NCI-H1436 treated with DMSO at 0.1 percent for 48 hours (cell line): Measurements from ENCODE around the gene SERPINB13.

Experiments used
- DNase-seq: peaks from one replicate; lab custom pipeline; 2025; lab: John Stamatoyannopoulos, UW

The SERPINB13 gene

GRCh38 chr18:63586966-63587365 is at the start of gene SERPINB13:
SERPINB13 (plus strand) TSS chr18:63587343; CDS start chr18:63588668, 1,325 bp downstream.
- DNase-seq: no peak

- DNase-seq: no peak
Measured at GRCh38 chr18:63539904-63540510, 47.1 kb upstream of the SERPINB13 start.

GRCh38 chr18:63542069-63542468 is 45.1 kb upstream of the SERPINB13 start, which contains the start of gene SERPINB12:
SERPINB12 (plus strand) TSS chr18:63542369; CDS start chr18:63556160, 13,791 bp downstream.
- no peak for DNase-seq

- no peak for DNase-seq
Measured at GRCh38 chr18:63544017-63544416, 43.1 kb upstream of the SERPINB13 start.

- no peak for DNase-seq
Measured at GRCh38 chr18:63545000-63545399, 42.1 kb upstream of the SERPINB13 start.

- no peak for DNase-seq
Measured at GRCh38 chr18:63550068-63550467, 37.1 kb upstream of the SERPINB13 start.

- DNase-seq: no peak
Measured at GRCh38 chr18:63551769-63552168, 35.4 kb upstream of the SERPINB13 start.

GRCh38 chr18:63552581-63552980 is 34.6 kb upstream of the SERPINB13 start:
- no peak for DNase-seq

- no peak for DNase-seq
Measured at GRCh38 chr18:63553081-63553480, 34.1 kb upstream of the SERPINB13 start.

GRCh38 chr18:63559567-63560491 is 27.3 kb upstream of the SERPINB13 start:
- no peak for DNase-seq

GRCh38 chr18:63562284-63562683 is 24.9 kb upstream of the SERPINB13 start:
- DNase-seq: no peak

- no peak for DNase-seq
Measured at GRCh38 chr18:63564021-63564420, 23.1 kb upstream of the SERPINB13 start.

- DNase-seq: no peak
Measured at GRCh38 chr18:63564561-63564960, 22.6 kb upstream of the SERPINB13 start.

- no peak for DNase-seq
Measured at GRCh38 chr18:63567276-63567675, 19.9 kb upstream of the SERPINB13 start.

GRCh38 chr18:63567825-63568224 is 19.3 kb upstream of the SERPINB13 start:
- DNase-seq: no peak

GRCh38 chr18:63570721-63571120 is 16.4 kb upstream of the SERPINB13 start:
- no peak for DNase-seq

GRCh38 chr18:63575681-63576080 is 11.5 kb upstream of the SERPINB13 start:
- DNase-seq: no peak

GRCh38 chr18:63578357-63578958 is 8.7 kb upstream of the SERPINB13 start:
- no peak for DNase-seq

GRCh38 chr18:63579616-63580015 is 7.5 kb upstream of the SERPINB13 start:
- DNase-seq: no peak

GRCh38 chr18:63585988-63586387 is 1.2 kb upstream of the SERPINB13 start:
- no peak for DNase-seq

- DNase-seq: no peak
Measured at GRCh38 chr18:63586431-63586830, 712 bp upstream of the SERPINB13 start.

- DNase-seq: no peak
Measured at GRCh38 chr18:63588909-63589308, 1.8 kb downstream of the SERPINB13 start.

- DNase-seq: no peak
Measured at GRCh38 chr18:63590373-63590772, 3.2 kb downstream of the SERPINB13 start.
